GM15510 (cell line): ENCODE data around the gene SLC22A13.

Source experiments
- POLR2A ChIP-seq: IDR thresholded peaks from 3 replicates; pipeline ENCODE4 v1.6.1; 2011; ENCODE audit warnings: borderline replicate concordance; ENCODE audit not compliant: insufficient read length; ENCODE audit errors: extremely low read depth

The SLC22A13 gene, protein sequence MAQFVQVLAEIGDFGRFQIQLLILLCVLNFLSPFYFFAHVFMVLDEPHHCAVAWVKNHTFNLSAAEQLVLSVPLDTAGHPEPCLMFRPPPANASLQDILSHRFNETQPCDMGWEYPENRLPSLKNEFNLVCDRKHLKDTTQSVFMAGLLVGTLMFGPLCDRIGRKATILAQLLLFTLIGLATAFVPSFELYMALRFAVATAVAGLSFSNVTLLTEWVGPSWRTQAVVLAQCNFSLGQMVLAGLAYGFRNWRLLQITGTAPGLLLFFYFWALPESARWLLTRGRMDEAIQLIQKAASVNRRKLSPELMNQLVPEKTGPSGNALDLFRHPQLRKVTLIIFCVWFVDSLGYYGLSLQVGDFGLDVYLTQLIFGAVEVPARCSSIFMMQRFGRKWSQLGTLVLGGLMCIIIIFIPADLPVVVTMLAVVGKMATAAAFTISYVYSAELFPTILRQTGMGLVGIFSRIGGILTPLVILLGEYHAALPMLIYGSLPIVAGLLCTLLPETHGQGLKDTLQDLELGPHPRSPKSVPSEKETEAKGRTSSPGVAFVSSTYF

GRCh38 chr3:38265604-38266307 lies at the start of gene SLC22A13:
SLC22A13 (plus strand) TSS chr3:38265812; CDS start chr3:38265861, 49 bp downstream.
- TF ChIP-seq POLR2A: no peak

- TF ChIP-seq POLR2A: no peak
Measured at GRCh38 chr3:38219609-38220197, 45.9 kb upstream of the SLC22A13 start.

GRCh38 chr3:38221005-38221404 lies 44.6 kb upstream of the SLC22A13 start:
- no peak for TF ChIP-seq POLR2A

- TF ChIP-seq POLR2A: no peak
Measured at GRCh38 chr3:38222032-38222634, 43.5 kb upstream of the SLC22A13 start.

DNA sequence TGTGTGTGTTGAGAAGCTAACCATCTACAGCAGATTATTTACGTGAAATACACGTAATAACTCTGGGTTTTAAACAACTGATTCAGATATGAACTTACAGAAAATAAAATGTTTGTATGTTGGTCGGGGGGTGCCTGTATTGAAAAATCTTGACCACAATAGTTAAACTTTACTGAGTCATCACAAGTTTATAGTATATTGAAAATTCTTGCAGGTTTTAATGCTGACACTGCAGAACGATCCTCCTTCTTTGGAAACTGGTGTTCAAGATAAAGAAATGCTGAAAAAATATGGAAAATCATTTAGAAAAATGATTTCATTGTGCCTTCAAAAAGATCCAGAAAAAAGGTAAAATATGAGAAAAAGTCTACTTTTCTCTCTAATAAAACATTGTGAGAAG lies 41.3 kb upstream of the SLC22A13 start:
- TF ChIP-seq POLR2A: no peak

GRCh38 chr3:38226273-38226672 lies 39.3 kb upstream of the SLC22A13 start:
- no peak for TF ChIP-seq POLR2A

DNA sequence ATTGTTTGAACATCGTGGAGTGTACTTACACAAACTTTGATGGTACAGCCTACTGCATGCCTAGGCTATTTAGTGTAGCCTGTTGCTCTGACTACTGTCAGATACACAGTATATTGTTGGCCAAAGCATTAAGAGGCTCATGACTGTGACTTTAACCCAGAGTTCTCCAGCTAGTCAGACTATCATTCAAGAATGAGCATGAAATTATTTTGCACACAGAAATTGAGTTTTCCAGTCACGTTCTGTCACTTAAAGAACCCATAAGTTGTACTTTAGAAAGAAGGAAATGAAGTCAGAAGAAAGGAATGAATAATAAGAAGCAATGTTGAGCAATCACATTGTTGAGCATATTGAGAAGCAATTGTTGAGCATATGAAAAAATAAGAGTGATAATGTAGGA lies 37.6 kb upstream of the SLC22A13 start:
- no peak for TF ChIP-seq POLR2A

GRCh38 chr3:38229036-38229435 lies 36.6 kb upstream of the SLC22A13 start:
- no peak for TF ChIP-seq POLR2A

DNA sequence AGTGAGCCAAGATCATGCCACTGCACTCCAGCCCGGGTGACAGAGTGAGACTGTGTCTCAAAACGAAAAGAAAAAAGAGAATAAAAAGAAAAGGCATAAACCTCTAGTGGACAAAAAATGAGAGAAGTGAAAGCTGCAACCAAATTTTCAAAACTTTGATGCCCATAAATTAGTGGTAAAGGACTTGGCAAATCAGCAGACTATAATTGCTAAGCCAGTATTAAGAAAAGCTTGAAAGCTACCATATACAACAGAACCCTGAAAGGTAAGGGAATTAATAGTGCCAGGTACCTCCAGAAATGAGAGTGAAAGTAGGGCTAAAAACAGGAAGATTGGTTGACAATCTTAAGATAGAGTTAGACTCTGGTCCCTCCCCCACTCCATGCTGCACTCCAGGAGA lies 32.9 kb upstream of the SLC22A13 start:
- TF ChIP-seq POLR2A: no peak

DNA sequence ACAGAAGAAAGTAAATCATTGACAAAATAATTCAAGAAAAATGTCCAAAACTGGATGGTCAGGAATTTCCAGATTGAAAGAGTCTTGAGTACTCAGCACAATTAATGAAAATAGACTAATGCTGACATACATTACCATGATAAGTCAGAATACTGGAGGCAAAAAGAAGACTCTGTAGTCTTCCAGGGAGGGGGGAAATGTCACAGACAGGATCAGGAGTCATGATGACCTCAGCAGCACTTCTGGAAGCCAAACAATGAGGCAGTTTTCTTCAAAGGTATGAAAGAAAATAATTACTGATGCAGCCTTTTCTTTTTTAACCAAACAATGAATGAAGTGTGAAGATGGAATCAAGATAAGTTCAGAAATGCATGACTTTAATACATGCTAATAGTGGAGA lies 30.1 kb upstream of the SLC22A13 start:
- TF ChIP-seq POLR2A: no peak

DNA sequence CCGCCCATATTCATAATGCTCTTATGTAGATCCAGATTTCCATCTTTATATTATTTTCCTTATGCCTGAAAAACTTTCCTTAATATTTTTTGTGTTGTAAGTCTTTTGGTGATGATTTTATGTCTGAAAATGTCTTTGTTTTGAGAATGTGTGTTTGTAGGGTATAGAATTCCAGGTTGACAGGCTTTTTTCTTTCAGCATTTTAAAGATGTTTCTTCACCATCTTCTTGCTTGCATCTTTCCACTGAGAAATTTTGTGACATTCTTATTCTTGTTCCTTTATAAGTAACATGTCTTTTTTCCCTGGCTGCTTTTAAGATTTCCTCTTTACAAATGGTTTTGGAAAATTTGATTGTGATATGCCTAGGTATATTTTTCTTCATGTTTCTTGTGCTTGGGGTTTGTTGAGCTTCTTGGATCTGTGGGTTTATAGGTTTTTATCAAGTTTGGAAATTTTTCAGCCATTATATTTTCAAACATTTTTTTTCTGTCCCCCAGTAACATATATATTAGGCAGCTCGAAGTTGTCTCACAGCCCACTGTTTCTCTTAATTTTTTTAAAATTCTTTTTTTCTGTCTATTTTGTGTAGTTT lies 27.1 kb upstream of the SLC22A13 start:
- no peak for TF ChIP-seq POLR2A

- TF ChIP-seq POLR2A: no peak
Measured at GRCh38 chr3:38245930-38246329, 19.7 kb upstream of the SLC22A13 start.

DNA sequence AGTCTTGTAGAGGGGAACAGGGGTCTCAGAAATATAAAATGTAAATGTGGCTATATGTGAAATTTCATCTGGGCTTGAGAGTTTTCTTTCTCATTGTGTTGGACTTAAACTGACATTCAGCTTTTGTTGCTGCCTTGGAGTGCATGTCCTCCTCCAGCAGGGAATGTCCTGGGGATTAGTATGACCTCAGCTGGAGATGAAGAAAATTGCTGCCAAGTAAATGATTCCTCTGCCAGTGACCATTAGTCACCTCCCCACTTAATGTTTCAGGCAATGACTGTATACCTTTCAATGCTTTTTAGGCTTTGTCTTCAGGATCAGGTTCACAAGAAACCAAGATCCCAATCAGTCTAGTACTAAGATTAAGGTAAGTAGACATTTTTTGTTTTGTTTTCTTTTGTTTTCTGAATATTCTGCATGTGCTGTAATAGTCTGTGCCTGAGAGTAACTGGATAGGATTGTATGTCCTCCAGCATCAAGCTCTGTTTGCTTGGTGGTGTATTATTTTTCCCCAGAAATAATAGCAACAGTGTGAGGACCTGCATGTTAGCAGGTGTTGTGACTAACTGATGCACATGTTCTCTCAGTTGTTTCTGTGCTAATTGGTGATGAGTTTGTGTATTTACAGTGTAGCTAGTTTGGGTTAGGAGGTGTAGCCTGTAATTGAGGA lies 18.1 kb upstream of the SLC22A13 start:
- TF ChIP-seq POLR2A: no peak

- TF ChIP-seq POLR2A: no peak
Measured at GRCh38 chr3:38250198-38250597, 15.4 kb upstream of the SLC22A13 start.

- no peak for TF ChIP-seq POLR2A
Measured at GRCh38 chr3:38251197-38251596, 14.4 kb upstream of the SLC22A13 start.

DNA sequence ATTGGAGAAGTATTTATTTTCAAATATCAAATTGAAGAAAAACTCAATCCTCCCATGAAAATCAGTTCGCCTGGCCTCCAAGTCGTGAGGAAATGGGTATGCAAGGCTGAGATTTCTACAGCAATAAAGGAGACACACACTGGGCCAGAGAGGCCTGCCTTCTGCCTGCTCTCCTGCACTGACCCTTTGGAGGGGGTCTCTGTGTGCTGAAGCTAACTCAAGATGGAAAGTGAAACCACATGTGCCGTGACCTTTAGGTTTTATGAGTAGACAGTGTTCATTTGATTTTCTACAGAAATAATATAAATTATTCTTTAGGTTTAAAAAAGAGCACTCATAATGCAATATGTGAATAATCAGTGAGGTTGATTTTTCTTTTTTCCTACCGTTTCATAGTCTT lies 11.9 kb upstream of the SLC22A13 start:
- no peak for TF ChIP-seq POLR2A
